HEK293T (cell line): ENCODE data around the gene SGSM1.

Source experiments
- CTCF ChIA-PET: fragments of 350-600 bp; formaldehyde crosslinking; extraction: SDS; loops from one replicate; lab custom pipeline; 2021; ENCODE audit warnings: antibody characterized with exemption, inconsistent platforms; lab: Yijun Ruan, JAX
- POLR2A ChIA-PET: fragments of 350-600 bp; formaldehyde crosslinking; extraction: SDS; loops from one replicate; lab custom pipeline; 2020; ENCODE audit warnings: antibody characterized with exemption, inconsistent platforms; lab: Yijun Ruan, JAX
- DNase-seq: peaks from one replicate; pipeline ENCODE4 v3.0.0; 2012; ENCODE audit warnings: mixed read lengths; ENCODE audit errors: extremely low spot score
- ARNT ChIP-seq: fragments of 450-650 bp; IDR thresholded peaks from 2 replicates; pipeline ENCODE4 v1.6.1; 2017; ENCODE audit warnings: mild to moderate bottlenecking
- BHLHE40 ChIP-seq: fragments of 450-650 bp; IDR thresholded peaks from 2 replicates; pipeline ENCODE4 v1.6.1; 2016; ENCODE audit warnings: mild to moderate bottlenecking, moderate library complexity, borderline replicate concordance
- CTBP1 ChIP-seq: fragments of 450-650 bp; IDR thresholded peaks from 2 replicates; pipeline ENCODE4 v1.6.1; 2016; ENCODE audit warnings: borderline replicate concordance
- ELF4 ChIP-seq: fragments of 450-650 bp; IDR thresholded peaks from 2 replicates; pipeline ENCODE4 v1.6.1; 2017; ENCODE audit warnings: antibody characterized with exemption
- FOXA1 ChIP-seq: fragments of 450-650 bp; IDR thresholded peaks from 2 replicates; pipeline ENCODE4 v1.6.1; 2016; ENCODE audit warnings: mild to moderate bottlenecking
- FOXK2 ChIP-seq: fragments of 450-650 bp; IDR thresholded peaks from 2 replicates; pipeline ENCODE4 v1.6.1; 2016; ENCODE audit warnings: mild to moderate bottlenecking
- FOXM1 ChIP-seq: fragments of 450-650 bp; IDR thresholded peaks from 2 replicates; pipeline ENCODE4 v1.6.1; 2017; ENCODE audit warnings: mild to moderate bottlenecking, borderline replicate concordance
- HDGF ChIP-seq: fragments of 450-650 bp; IDR thresholded peaks from 2 replicates; pipeline ENCODE4 v1.6.1; 2017; ENCODE audit warnings: antibody characterized with exemption, borderline replicate concordance
- L3MBTL2 ChIP-seq: fragments of 450-650 bp; conservative IDR thresholded peaks from 2 replicates; pipeline ENCODE4 v1.6.1; 2016; ENCODE audit warnings: mild to moderate bottlenecking
- LEF1 ChIP-seq: fragments of 450-650 bp; IDR thresholded peaks from 2 replicates; pipeline ENCODE4 v1.6.1; 2017; ENCODE audit warnings: mild to moderate bottlenecking, borderline replicate concordance
- NFRKB ChIP-seq: fragments of 450-650 bp; IDR thresholded peaks from 2 replicates; pipeline ENCODE4 v1.6.1; 2016; ENCODE audit warnings: mild to moderate bottlenecking, moderate library complexity
- PKNOX1 ChIP-seq: fragments of 450-650 bp; IDR thresholded peaks from 2 replicates; pipeline ENCODE4 v1.6.1; 2016
- SP1 ChIP-seq: fragments of 450-650 bp; IDR thresholded peaks from 2 replicates; pipeline ENCODE4 v1.6.1; 2017
- SUZ12 ChIP-seq: fragments of 450-650 bp; IDR thresholded peaks from 2 replicates; pipeline ENCODE4 v1.6.1; 2016; ENCODE audit warnings: mild to moderate bottlenecking
- TARDBP ChIP-seq: fragments of 450-650 bp; IDR thresholded peaks from 2 replicates; pipeline ENCODE4 v1.6.1; 2016
- ZNF384 ChIP-seq: fragments of 450-650 bp; IDR thresholded peaks from 2 replicates; pipeline ENCODE4 v1.6.1; 2016

Gene SGSM1

DNA sequence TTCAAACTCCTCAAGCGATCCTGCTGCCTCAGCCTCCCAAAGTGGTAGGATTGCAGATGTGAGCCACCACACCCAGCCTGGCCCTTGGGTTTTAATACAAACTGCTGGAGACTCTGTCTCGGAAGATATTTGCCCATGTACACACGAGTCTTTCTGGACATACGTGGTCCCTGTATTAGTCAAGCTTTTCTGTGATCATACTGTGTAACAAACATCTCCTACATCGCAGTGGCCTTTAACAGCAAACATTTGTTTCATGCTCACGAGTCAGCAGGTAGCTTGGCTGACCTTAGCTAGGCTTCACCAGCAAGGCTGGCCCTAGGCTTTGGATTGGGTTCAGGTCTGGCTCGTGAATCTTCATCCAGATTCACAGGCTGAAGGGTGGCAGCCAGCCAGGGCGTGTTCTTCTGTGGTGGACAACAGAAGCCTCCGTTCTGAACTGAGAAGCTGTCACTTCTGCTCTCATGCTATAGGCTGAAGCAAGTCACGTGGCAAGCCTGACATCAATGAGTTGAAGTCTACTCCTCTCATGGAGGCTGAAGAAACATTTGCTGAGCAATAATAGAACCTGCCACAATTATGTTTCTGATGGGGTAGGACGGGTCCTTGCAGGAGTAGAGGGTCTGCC lies 155.3 kb downstream of the SGSM1 start:
- ChIA-PET POLR2A (no interaction called here), CTCF (no interaction called here)
- no peak for DNase-seq
- TF ChIP-seq NFRKB (no peak), L3MBTL2 (no peak), HDGF (no peak), ZNF384 (no peak)

DNA sequence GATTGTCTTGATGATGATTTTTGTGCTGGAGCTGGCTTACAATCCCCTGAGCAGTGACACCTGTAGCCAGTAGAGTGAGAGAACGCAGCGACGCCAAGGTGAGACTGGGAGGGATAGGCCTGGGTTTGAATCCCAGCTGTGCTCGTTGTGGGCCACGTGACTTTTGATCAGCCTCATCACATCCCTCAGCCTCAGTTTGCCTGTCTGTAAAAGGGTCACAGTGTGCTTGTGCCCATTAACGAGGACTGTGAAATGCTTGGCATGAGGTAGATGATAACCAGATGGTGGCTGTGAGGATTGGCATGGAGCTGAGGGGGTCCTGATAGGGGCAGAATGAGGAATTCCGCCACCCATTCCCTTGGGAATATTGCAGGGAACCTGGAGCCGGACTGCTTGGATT lies 156.1 kb downstream of the SGSM1 start:
- ChIA-PET CTCF (no interaction called here), POLR2A (no interaction called here)
- no peak for DNase-seq
- TF ChIP-seq LEF1: no peak
- no peak for TF ChIP-seq NFRKB
- TF ChIP-seq HDGF: no peak
- TF ChIP-seq TARDBP: no peak
- TF ChIP-seq ARNT: no peak
- no peak for TF ChIP-seq FOXM1
- no peak for TF ChIP-seq SP1
- no peak for TF ChIP-seq L3MBTL2
- no peak for TF ChIP-seq CTBP1
- TF ChIP-seq ZNF384: no peak
- no peak for TF ChIP-seq PKNOX1
- TF ChIP-seq FOXK2: no peak
- TF ChIP-seq FOXA1: no peak
- no peak for TF ChIP-seq BHLHE40
- TF ChIP-seq SUZ12: no peak
- no peak for TF ChIP-seq ELF4

DNA sequence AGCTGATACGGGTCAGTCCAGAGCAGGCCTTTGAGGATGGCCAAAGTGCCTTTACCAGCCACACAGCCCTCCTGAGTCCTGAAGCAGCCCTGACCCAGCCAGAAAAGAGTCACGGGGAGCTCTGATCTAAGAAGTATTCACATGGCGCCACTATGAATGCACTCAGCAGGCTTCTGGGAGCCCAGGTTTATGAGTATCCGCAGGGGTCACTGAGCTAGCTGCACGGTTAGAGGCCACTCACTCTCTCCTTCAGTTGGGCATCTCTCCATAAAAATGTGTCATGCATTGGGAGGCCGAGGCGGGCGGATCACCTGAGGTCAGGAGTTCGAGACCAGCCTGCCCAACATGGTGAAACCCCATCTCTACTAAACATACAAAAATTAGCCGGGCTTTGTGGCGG lies 156.8 kb downstream of the SGSM1 start:
- ChIA-PET CTCF (no interaction called here), POLR2A (no interaction called here)
- no peak for DNase-seq
- TF ChIP-seq HDGF (no peak), LEF1 (no peak), FOXM1 (no peak), L3MBTL2 (no peak)

DNA sequence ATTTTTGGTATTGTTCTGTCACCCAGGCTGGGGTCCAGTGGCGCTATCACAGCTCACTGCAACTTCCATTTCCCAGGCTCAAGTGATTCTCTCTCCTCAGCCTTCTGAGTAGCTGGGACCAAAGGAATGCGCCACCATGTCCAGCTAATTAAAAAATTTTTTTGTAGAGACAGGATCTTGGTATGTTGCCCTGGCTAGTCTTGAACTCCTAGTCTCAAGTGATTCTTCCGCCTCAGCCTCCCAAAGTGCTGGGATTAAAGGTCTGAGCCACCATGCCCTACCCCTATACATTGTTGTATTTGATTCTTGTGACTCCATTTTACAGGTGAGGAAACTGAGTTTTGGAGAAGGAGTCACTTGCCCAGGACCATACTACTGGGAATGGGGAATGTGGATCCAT lies 158.4 kb downstream of the SGSM1 start:
- POLR2A ChIA-PET: no interaction called here
- CTCF ChIA-PET: no interaction called here
- TF ChIP-seq SP1 (no peak), HDGF (no peak), ELF4 (no peak), CTBP1 (no peak), SUZ12 (no peak), LEF1 (no peak), NFRKB (no peak), PKNOX1 (no peak), L3MBTL2 (no peak), FOXA1 (no peak), BHLHE40 (no peak)
- DNase-seq: no peak

GRCh38 chr22:24965822-24966626 lies 160.0 kb downstream of the SGSM1 start:
- ChIA-PET CTCF (no interaction called here), POLR2A (interaction anchor here (1.1 kb wide), 1 partner anchor 12 kb away, joined by 3 read pairs; no protein-coding TSS in a partner anchor)
- no peak for DNase-seq
- TF ChIP-seq BHLHE40: no peak
- no peak for TF ChIP-seq ELF4
- TF ChIP-seq TARDBP: no peak
- no peak for TF ChIP-seq PKNOX1
- no peak for TF ChIP-seq FOXA1
- TF ChIP-seq HDGF: no peak
- no peak for TF ChIP-seq FOXM1
- TF ChIP-seq SUZ12: no peak
- TF ChIP-seq LEF1: no peak
- TF ChIP-seq L3MBTL2: no peak
- TF ChIP-seq FOXK2: no peak
- no peak for TF ChIP-seq NFRKB
- no peak for TF ChIP-seq ARNT
- no peak for TF ChIP-seq CTBP1
- no peak for TF ChIP-seq ZNF384
- TF ChIP-seq SP1: no peak

GRCh38 chr22:24968066-24968561 lies 162.1 kb downstream of the SGSM1 start:
- TF ChIP-seq PKNOX1: no peak
- ChIA-PET POLR2A (no interaction called here), CTCF (no interaction called here)
- no peak for DNase-seq
